Stimulated activated CD8-positive, alpha-beta memory T cell treated with anti-CD3 and anti-CD28 coated beads, Interleukin-4, amount 100 ng/mL, for 48 hours (primary cell): Measurements from ENCODE around the gene SLC17A5.
"Not testable (repeated sequence)": the region's sequence is repeated elsewhere in the genome, so short reads cannot be mapped to it uniquely, and the experiment has no call there.

ENCODE experiments used
- DNase-seq: peaks from one replicate; pipeline ENCODE4 v3.0.0-alpha.2; 2020

Gene SLC17A5

DNA sequence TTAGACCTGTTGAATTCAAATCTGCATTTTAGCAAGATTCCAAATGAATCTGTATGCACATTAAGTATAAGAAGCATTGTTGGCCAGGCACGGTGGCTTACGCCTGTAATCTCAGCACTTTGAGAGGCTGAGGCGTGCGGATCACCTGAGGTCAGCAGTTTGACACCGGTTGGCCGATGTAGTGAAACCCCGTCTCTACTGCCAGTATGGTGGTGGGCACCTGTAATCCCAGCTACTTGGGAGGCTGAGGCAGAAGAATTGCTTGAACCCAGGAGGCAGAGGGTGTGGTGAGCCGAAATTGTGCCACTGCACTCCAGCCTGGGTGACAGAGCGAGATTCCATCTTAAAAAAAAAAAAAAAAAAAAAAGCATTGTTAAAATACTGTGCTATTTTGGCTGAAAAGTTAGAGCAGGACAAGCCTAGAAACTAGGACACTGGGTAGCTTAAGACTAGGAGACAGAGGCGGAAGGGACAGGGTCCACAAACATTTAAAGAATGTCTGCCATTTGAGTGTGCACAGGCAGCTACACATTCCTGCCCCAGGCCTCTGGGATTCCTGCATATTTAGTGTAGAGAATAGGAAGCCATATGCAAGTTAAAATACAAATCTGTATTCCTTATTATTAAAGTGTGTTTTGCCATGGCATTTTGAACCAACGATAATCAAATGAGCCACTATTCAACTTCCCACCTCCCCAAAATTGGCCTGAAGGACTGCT lies 87.9 kb downstream of the SLC17A5 start:
- DNase-seq = no peak

DNA sequence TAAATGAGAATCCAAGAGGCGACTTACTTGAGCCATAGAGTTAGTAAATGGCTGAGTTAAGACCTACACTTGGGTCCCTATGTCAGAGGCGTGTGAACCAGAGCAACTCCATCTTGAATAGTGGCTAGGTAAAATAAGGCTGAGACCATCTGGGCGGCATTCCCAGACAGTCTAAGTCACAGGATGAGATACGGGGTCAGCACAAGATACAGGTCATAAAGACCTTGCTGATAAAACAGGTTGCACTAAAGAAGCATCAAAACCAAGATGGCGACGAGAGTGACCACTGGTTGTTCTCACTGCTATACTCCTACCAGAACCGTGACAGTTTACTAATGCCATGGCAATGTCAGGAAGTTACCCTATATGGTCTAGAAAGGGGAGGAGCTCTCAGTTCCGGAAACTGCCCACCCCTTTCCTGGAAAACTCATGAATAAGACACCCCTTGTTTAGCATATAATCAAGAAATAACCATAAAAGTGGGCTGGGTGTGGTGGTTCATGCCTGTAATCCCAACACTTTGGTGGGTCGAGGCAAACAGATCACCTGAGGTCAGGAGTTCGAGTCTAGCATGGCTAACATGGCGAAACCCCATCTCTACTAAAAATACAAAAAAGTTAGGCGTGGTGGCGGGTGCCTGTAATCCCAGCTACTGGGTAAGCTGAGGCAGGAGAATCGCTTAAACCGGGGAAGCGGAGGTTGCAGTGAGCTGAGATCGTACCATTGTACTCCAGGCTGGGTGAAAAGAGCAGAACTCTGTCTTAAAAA lies 89.0 kb downstream of the SLC17A5 start:
- DNase-seq = no peak

DNA sequence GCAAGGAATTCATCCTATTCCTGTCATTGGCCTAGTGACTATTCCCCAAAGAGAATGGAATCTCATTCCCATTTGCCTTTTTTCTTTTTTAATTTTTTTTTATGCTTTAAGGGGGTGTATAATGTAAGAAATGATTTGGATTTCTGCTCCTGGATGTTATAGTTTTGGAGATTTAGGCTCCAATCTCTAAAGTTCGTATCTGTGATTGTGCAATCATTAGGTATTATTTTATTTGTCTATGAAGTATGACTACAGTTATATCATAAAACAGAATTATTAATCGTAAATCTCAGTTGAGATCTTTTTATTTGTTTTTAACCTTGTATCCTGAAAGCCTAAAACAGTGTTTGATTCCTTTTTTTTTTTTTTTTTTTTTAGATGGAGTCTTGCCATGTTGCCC lies 91.2 kb downstream of the SLC17A5 start:
- no peak for DNase-seq

DNA sequence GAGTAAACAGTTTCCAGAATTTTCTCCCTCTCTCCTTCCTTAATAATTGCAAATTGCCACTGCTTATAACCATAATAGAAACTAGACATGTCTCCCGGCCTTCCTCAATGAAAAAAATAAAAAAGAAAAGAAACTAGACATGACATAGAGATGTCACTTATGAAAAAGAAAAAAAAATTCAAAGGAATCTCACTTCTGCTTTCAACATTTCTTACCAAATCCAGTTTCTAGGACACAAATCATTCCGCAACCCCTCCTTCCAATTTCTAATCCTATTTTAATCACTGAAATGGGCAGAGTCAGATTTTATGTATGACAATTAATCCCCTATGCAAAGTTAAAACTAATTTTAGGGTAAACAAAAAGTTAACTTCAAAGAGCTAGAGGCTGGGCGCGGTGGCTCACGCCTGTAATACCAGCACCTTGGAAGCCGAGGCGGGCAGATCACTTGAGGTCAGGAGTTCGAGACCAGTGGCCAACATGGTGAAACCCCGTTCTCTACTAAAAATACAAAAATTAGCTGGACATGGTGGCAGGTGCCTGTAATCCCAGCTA lies 92.9 kb downstream of the SLC17A5 start:
- DNase-seq = no peak

DNA sequence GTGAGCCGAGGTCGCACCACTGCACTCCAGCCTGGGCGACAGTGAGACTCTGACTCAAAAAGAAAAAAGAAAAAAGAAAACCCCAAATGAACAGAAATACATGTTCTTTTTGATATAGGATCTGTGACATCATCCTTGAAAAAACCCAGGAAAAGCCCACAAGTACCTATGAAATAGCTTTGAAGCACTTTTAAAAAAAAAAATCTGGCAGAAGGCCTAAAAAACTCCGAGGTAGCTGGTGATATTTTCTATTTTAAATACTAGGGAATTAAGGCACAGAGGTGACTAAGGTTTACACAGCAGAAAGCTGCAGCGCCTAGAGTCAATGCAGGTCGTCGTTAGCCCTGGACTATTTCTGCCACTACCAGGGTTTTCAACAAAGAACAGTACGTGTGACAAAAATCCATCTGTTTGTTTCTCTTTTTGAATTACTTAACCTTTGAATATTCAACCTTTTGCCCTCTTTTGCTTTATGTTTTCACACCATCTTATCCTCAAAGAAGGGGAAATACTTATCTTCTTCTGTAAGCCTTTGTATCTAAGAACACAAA lies 93.5 kb downstream of the SLC17A5 start:
- no peak for DNase-seq

DNA sequence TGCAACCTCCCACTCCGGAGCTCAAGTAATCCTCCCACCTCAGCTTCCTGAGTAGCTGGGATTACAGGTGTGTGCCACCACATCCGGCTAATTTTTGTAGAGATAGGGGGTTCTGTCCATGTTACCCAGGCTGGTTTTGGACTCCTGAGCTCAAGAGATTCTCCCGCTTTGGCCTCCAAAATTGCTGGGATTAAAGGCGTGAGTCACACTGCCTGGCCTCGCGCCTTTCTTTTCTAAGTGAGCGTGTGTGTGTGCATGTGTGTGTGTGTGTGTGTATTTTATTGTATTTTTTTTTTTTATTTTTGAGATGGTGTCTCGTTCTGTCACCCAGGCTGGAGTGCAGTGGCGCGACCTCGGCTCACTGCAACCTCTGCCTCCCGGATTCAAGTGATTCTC lies 94.4 kb downstream of the SLC17A5 start:
- DNase-seq = not testable (repeated sequence)

DNA sequence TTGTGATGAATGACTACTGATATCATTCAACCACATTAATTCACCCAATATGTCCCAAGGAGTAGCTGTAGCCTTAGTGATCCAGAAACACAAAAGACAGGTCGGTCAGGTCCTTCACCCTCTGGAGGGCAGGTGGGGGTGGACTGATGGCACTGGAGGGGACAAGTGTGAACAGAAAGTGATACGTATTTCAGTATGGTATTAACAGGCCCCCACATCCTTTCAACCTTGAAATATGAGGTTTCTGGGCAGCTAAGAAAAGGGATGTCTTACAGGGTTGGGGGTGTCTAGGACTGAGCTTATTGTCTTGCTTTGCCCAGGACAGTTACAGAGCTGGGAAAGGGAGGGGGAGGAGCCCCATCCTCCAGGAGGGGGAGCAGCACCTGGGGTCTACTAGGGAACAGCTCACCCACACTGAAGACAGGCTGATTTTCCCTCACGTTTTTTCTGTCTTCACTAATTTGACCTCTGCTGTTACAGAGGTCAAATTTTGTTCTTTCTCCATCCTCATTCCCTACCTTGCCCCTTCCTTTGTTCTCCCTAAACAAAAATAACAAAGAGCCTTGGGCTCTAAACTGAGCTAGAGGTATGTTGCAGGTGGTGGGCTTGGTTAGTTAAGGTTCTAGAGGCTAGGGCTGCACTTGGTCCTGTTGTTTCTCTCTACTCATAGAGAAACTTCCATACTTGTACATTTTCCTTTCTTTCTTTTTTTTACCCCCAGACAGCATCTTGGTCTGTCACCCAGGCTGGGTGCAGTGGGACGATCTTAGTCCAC lies 95.0 kb downstream of the SLC17A5 start:
- no peak for DNase-seq

DNA sequence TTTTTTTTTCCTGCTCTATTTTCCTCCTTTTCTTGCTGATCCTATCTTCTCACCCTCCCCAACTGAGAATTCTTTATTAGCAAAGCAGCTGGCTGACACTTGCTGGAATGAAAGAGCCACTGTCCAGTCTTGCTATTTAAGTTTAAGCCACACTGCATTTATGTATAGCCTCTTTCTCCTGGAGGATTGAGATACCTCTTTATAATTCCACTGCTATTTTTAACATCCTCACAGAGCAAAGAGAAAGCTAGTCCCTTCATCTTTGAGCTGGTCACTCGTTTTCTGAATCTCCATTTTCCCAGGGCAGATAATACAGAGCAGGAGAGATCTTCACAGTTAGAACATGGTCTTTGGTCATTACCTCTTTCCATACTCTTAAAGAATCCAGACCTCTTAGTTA lies 97.0 kb downstream of the SLC17A5 start:
- no peak for DNase-seq

DNA sequence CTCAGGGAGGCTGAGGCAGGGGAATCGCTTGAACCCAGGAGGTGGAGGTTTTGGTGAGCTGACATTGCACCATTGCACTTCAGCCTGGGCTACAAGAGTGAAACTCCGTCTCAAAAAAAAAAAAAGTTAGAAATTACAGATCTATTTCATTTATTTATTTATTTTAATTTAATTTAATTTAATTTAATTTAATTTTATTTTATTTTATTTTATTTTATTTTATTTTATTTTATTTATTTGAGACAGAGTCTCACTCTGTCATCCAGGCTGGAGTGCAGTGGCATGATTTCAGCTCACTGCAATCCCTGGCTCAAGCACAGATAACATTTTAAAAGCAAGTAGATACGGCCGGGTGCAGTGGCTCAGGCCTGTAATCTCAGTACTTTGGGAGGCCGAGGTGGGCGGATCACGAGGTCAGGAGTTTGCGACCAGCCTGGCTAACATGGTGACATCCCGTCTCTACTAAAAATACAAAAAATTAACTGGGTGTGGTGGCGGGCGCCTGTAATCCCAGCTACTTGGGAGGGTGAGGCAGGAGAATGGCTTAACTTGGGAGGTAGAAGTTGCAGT lies 98.3 kb downstream of the SLC17A5 start:
- not testable (repeated sequence) for DNase-seq

DNA sequence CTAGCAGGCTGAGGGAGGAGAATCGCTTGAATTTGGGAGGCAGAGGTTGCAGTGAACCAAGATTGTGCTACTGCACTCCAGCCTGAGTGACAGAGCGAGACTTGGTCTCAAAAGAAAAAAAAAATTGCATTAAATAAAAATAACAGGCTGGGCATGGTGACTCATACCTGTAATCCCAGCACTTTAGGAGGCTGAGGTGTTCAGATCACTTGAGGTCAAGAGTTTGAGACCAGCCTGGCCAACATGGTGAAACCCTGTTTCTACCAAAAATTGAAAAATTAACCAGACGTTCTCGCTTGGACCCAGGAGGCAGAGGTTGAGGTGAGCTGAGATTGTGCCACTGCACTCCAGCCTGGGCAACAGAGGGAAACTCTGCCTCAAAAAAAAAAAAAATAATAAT lies 102.7 kb downstream of the SLC17A5 start:
- not testable (repeated sequence) for DNase-seq

DNA sequence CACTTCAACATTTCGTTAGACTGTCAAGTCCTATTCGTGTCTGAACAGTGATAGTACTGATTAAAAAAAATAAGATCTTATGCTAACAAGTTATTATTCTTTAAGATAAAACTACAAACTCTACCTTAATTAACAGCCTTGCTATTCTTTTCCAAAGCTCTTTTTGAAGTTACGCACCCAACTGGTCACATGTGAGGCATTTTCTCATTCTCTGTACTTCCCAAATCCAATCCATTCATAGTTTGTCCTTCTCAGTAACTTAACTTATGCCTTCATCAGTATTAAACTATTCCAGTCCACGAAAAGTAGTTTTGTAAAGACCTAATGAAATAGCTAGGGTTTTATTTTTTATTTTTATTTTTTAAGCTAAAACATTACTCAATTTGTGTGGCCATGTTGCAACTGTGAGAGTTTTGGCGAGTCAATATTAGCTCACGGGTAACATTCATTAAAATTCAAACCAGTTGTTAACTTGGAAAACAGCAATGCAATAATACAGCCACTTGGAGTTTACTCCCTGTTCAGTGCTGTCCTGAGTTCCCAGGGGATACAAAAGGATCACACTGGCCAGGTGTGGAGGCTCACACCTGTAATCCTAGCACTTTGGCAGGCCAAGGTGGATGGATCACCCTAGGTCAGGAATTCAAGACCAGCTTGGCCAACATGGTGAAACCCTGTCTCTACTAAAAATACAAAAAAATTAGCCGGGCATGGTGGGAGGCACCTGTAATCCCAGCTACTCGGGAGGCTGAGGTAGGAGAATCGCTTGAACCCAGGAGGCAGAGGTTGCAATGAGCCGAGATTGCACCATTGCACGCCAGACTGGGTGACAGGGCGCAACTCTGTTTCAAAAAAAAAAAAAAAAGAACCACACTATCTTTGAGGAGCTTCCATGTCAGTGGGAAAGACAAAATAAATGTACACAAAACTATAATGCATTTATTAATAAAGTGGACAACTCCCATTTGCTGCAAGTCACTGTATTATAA lies 105.0 kb downstream of the SLC17A5 start:
- DNase-seq = no peak

DNA sequence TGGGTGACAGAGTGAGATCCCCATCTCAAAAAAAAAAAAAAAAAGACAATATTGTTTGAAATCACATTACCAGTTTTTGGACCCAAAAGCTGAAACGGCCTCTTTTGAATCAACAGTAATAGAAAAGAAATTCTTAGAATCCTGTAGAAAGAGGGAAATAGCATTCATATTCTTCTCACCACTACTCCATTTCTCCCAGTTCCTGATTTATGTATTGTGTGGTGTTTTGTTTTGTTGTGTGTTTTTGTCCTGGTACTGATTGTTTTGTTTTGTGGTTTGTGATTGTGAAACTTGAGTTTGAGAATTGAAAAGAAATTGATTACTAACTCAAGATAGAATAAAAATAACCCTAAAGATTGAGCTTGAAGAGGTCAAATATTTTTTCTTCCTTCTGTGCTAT lies 106.8 kb downstream of the SLC17A5 start:
- no peak for DNase-seq
